GM23248 (cell line): ENCODE measurements around the gene MINDY2.

Experiments
- EZH2 ChIP-seq: fragments of 200-600 bp; sonication (generic); IDR thresholded peaks from 2 replicates; pipeline ENCODE4 v1.6.1; 2018; ENCODE audit warnings: antibody characterized with exemption, mild to moderate bottlenecking; ENCODE audit not compliant: insufficient read depth, poor library complexity, severe bottlenecking
- EZH2phosphoT487 ChIP-seq: fragments of 200-600 bp; sonication (generic); IDR thresholded peaks from 2 replicates; pipeline ENCODE4 v1.6.1; 2018; ENCODE audit warnings: antibody characterized with exemption, moderate library complexity, mild to moderate bottlenecking, low read depth; ENCODE audit not compliant: insufficient read depth

DNA sequence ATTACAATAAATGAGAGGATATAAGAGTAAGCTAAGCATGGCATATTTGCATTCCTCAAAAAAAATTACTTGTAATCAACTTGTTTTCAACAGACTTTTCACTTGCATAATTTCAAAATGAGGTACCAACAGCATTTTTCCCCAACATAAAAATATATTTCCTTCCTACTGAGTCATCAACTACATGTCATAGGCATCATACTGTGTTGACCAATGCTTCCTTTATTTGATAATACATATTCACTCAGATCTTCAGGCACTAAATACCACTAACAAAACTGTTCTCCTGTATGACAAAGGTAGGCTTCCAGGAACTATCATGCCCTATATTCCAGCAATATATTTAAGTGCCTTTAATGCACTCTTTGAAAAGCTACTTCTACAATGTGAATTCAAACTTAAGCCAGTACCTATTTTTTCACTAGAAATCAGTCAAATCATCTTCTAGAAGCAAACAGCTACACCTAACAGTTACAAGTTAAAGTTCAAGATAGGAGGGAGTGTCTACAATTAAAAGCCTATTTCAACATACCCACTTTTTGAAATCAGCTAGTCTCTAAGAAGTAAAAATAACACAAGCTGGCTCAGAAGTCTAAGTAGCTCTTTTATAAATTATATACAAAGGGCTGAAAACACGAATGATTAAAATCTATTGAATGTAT, 32.9 kb upstream of the MINDY2 start:
- no peak for TF ChIP-seq EZH2phosphoT487
- no peak for TF ChIP-seq EZH2
